Memory B cell (primary cell): ENCODE results near the gene NPLOC4.
"Not testable (repeated sequence)": the region's sequence is repeated elsewhere in the genome, so short reads cannot be mapped to it uniquely, and the experiment has no call there.

ENCODE experiments used
- ATAC-seq: fragments of 150-1000 bp; cut with Tn5 transposase; 2 replicates; pipeline ENCODE4 v1.10.0; 2021; ENCODE audit warnings: low read depth, mild to moderate bottlenecking, moderate library complexity
- DNase-seq, 2 donors: peaks; one replicate each; pipeline ENCODE4 v3.0.0; 2022; ENCODE audit warnings: low spot score in 2 of 2
- H3K27ac Mint-ChIP-seq: one replicate; pipeline ENCODE4 v1.8.0; 2022; ENCODE audit warnings: mild to moderate bottlenecking, moderate library complexity, mixed read lengths
- H3K27me3 Mint-ChIP-seq: one replicate; pipeline ENCODE4 v1.8.0; 2022; ENCODE audit warnings: mixed read lengths
- H3K36me3 Mint-ChIP-seq: one replicate; pipeline ENCODE4 v1.8.0; 2022; ENCODE audit warnings: mild to moderate bottlenecking, mixed read lengths
- H3K4me1 Mint-ChIP-seq: one replicate; pipeline ENCODE4 v1.8.0; 2022; ENCODE audit warnings: mixed read lengths
- H3K4me3 Mint-ChIP-seq: one replicate; pipeline ENCODE4 v1.8.0; 2022; ENCODE audit warnings: mild to moderate bottlenecking, moderate library complexity, mixed read lengths
- H3K9me3 Mint-ChIP-seq: one replicate; pipeline ENCODE4 v1.8.0; 2022; ENCODE audit warnings: mixed read lengths

NPLOC4 gene

GRCh38 chr17:81636505-81637288 lies at the start of gene NPLOC4, which contains the start of gene TSPAN10:
Gene NPLOC4, minus strand, starts transcription at chr17:81637112. Its CDS starts 182 bp downstream, at chr17:81636930.
Gene TSPAN10, plus strand, starts transcription at chr17:81637196. Its CDS starts 5,217 bp downstream, at chr17:81642413.
- ATAC-seq, result peak; percentile 91
- Mint-ChIP-seq H3K27me3 (no peaks in the 10 kb centered on the region), H3K4me3 (peak within 1 kb of the TSS; percentile 97), H3K27ac (peak within 1 kb of the TSS; percentile 81), H3K9me3 (no peaks in the 10 kb centered on the region), H3K4me1 (peaks cover 12% of the 10 kb centered on the region), H3K36me3 (peaks cover 2% of the 10 kb centered on the region)
- DNase-seq, result peak; percentile 85 to 90

- DNase-seq (no peak), ATAC-seq (no peak)
- H3K27me3 Mint-ChIP-seq, result no peaks in the 10 kb centered on the region
- peaks cover 21% of the 10 kb centered on the region for H3K36me3 Mint-ChIP-seq
- no peak overlapping the region for H3K4me3 Mint-ChIP-seq
- no peak overlapping the region for H3K27ac Mint-ChIP-seq
- H3K9me3 Mint-ChIP-seq, result no peaks in the 10 kb centered on the region
- H3K4me1 Mint-ChIP-seq, result peaks cover 27% of the 10 kb centered on the region
Measured at GRCh38 chr17:81686614-81687013, 49.7 kb upstream of the NPLOC4 start.

- H3K9me3 Mint-ChIP-seq, result no peaks in the 10 kb centered on the region
- H3K4me1 Mint-ChIP-seq, result peaks cover 27% of the 10 kb centered on the region
- DNase-seq, result no peak
- H3K27ac Mint-ChIP-seq, result no peak overlapping the region
- H3K27me3 Mint-ChIP-seq, result no peaks in the 10 kb centered on the region
- peaks cover 18% of the 10 kb centered on the region for H3K36me3 Mint-ChIP-seq
- ATAC-seq, result no peak
- peak overlapping the region; percentile 80 for H3K4me3 Mint-ChIP-seq
Measured at GRCh38 chr17:81685108-81685507, 48.2 kb upstream of the NPLOC4 start.

GRCh38 chr17:81684442-81684911 lies 47.6 kb upstream of the NPLOC4 start:
- Mint-ChIP-seq H3K27ac (peak overlapping the region; percentile 68), H3K36me3 (peaks cover 14% of the 10 kb centered on the region), H3K9me3 (no peaks in the 10 kb centered on the region), H3K27me3 (no peaks in the 10 kb centered on the region), H3K4me3 (peak overlapping the region; percentile 80), H3K4me1 (peaks cover 26% of the 10 kb centered on the region)
- no peak for DNase-seq
- ATAC-seq, result no peak

GRCh38 chr17:81683584-81684441 lies 46.9 kb upstream of the NPLOC4 start, which contains the start of the genes ARL16 and HGS:
Gene ARL16, minus strand, starts transcription at chr17:81683797. Its CDS starts 44 bp downstream, at chr17:81683753.
Gene HGS, plus strand, starts transcription at chr17:81684011. Its CDS starts 56 bp downstream, at chr17:81684067.
- no peaks in the 10 kb centered on the region for H3K27me3 Mint-ChIP-seq
- ATAC-seq (peak; percentile 97), DNase-seq (peak; percentile 93 to 97)
- H3K4me1 Mint-ChIP-seq, result peaks cover 22% of the 10 kb centered on the region
- H3K9me3 Mint-ChIP-seq, result no peaks in the 10 kb centered on the region
- peak within 1 kb of the TSS; percentile 68 for H3K27ac Mint-ChIP-seq
- H3K4me3 Mint-ChIP-seq, result peak within 1 kb of the TSS; percentile 94
- peaks cover 12% of the 10 kb centered on the region for H3K36me3 Mint-ChIP-seq

GRCh38 chr17:81683208-81683583 lies 46.3 kb upstream of the NPLOC4 start:
- peak overlapping the region; percentile 56 for H3K27ac Mint-ChIP-seq
- DNase-seq, result no peak
- H3K9me3 Mint-ChIP-seq, result no peaks in the 10 kb centered on the region
- peaks cover 12% of the 10 kb centered on the region for H3K36me3 Mint-ChIP-seq
- ATAC-seq, result peak; percentile 13
- H3K4me1 Mint-ChIP-seq, result peaks cover 22% of the 10 kb centered on the region
- no peaks in the 10 kb centered on the region for H3K27me3 Mint-ChIP-seq
- peak overlapping the region; percentile 94 for H3K4me3 Mint-ChIP-seq

GRCh38 chr17:81682565-81683207 lies 45.8 kb upstream of the NPLOC4 start:
- Mint-ChIP-seq H3K27ac (peak overlapping the region; percentile 56), H3K4me1 (peaks cover 22% of the 10 kb centered on the region), H3K36me3 (peaks cover 12% of the 10 kb centered on the region), H3K4me3 (peak overlapping the region; percentile 94), H3K9me3 (no peaks in the 10 kb centered on the region), H3K27me3 (no peaks in the 10 kb centered on the region)
- ATAC-seq, result no peak
- DNase-seq, result no peak

GRCh38 chr17:81681672-81682071 lies 44.8 kb upstream of the NPLOC4 start:
- ATAC-seq, result no peak
- H3K27me3 Mint-ChIP-seq, result no peaks in the 10 kb centered on the region
- H3K9me3 Mint-ChIP-seq, result no peaks in the 10 kb centered on the region
- peak overlapping the region; percentile 27 for H3K4me3 Mint-ChIP-seq
- H3K4me1 Mint-ChIP-seq, result peaks cover 19% of the 10 kb centered on the region
- no peak overlapping the region for H3K27ac Mint-ChIP-seq
- no peak for DNase-seq
- peaks cover 3% of the 10 kb centered on the region for H3K36me3 Mint-ChIP-seq

GRCh38 chr17:81680150-81680549 lies 43.2 kb upstream of the NPLOC4 start:
- Mint-ChIP-seq H3K36me3 (no peaks in the 10 kb centered on the region), H3K27ac (no peak overlapping the region), H3K4me3 (no peak overlapping the region), H3K9me3 (no peaks in the 10 kb centered on the region), H3K27me3 (no peaks in the 10 kb centered on the region), H3K4me1 (peaks cover 16% of the 10 kb centered on the region)
- DNase-seq (no peak), ATAC-seq (no peak)

GRCh38 chr17:81676906-81677305 lies 40.0 kb upstream of the NPLOC4 start:
- no peaks in the 10 kb centered on the region for H3K9me3 Mint-ChIP-seq
- H3K27ac Mint-ChIP-seq, result no peak overlapping the region
- DNase-seq (no peak), ATAC-seq (no peak)
- peaks cover 7% of the 10 kb centered on the region for H3K36me3 Mint-ChIP-seq
- peaks cover 6% of the 10 kb centered on the region for H3K4me1 Mint-ChIP-seq
- no peak overlapping the region for H3K4me3 Mint-ChIP-seq
- H3K27me3 Mint-ChIP-seq, result no peaks in the 10 kb centered on the region

GRCh38 chr17:81675515-81676221 lies 38.8 kb upstream of the NPLOC4 start:
- not testable (repeated sequence) for H3K27ac Mint-ChIP-seq, H3K9me3 Mint-ChIP-seq, H3K4me3 Mint-ChIP-seq, H3K4me1 Mint-ChIP-seq, H3K27me3 Mint-ChIP-seq, ATAC-seq, H3K36me3 Mint-ChIP-seq
- peak; percentile 20 to 30 for DNase-seq

- peaks cover 6% of the 10 kb centered on the region for H3K4me1 Mint-ChIP-seq
- DNase-seq (no peak), ATAC-seq (no peak)
- H3K27ac Mint-ChIP-seq, result no peak overlapping the region
- no peaks in the 10 kb centered on the region for H3K27me3 Mint-ChIP-seq
- H3K4me3 Mint-ChIP-seq, result no peak overlapping the region
- H3K36me3 Mint-ChIP-seq, result peaks cover 14% of the 10 kb centered on the region
- no peaks in the 10 kb centered on the region for H3K9me3 Mint-ChIP-seq
Measured at GRCh38 chr17:81673561-81674258, 36.8 kb upstream of the NPLOC4 start.

- DNase-seq (no peak), ATAC-seq (no peak)
- no peak overlapping the region for H3K4me3 Mint-ChIP-seq
- no peaks in the 10 kb centered on the region for H3K27me3 Mint-ChIP-seq
- H3K36me3 Mint-ChIP-seq, result peaks cover 14% of the 10 kb centered on the region
- no peaks in the 10 kb centered on the region for H3K9me3 Mint-ChIP-seq
- peaks cover 11% of the 10 kb centered on the region for H3K4me1 Mint-ChIP-seq
- no peak overlapping the region for H3K27ac Mint-ChIP-seq
Measured at GRCh38 chr17:81672954-81673353, 36.0 kb upstream of the NPLOC4 start.
